Measurements from ENCODE around the gene TKTL1.

TKTL1 gene

GRCh38 chrX:154379569-154379951 is 84.0 kb downstream of the TKTL1 start:
- TF ChIP-seq TAF1 (IDR thresholded peaks at IDR 0.05; ENCODE audit: borderline replicate concordance, insufficient read depth, low read length): no peak
- no peak for TF ChIP-seq SIN3A (IDR thresholded peaks at IDR 0.05; ENCODE audit: borderline replicate concordance, insufficient read depth, low read length)
- no peak for TF ChIP-seq FOXP2 (optimal IDR thresholded peaks at IDR 0.05; ENCODE audit: borderline replicate concordance, extremely low read depth, extremely low read length, insufficient read depth)
- TF ChIP-seq REST (IDR thresholded peaks at IDR 0.05; ENCODE audit: insufficient read depth in 1 of 2, low read depth in 2 of 2, low read length in 2 of 2): no peak
- TF ChIP-seq POLR2AphosphoS5 (IDR thresholded peaks at IDR 0.05; ENCODE audit: low read depth, low read length): no peak

Measured in PFSK-1 (cell line).